Measurements from ENCODE around the gene KLHDC10.

- TF ChIP-seq, protein P1, sequence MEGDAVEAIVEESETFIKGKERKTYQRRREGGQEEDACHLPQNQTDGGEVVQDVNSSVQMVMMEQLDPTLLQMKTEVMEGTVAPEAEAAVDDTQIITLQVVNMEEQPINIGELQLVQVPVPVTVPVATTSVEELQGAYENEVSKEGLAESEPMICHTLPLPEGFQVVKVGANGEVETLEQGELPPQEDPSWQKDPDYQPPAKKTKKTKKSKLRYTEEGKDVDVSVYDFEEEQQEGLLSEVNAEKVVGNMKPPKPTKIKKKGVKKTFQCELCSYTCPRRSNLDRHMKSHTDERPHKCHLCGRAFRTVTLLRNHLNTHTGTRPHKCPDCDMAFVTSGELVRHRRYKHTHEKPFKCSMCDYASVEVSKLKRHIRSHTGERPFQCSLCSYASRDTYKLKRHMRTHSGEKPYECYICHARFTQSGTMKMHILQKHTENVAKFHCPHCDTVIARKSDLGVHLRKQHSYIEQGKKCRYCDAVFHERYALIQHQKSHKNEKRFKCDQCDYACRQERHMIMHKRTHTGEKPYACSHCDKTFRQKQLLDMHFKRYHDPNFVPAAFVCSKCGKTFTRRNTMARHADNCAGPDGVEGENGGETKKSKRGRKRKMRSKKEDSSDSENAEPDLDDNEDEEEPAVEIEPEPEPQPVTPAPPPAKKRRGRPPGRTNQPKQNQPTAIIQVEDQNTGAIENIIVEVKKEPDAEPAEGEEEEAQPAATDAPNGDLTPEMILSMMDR (IDR thresholded peaks at IDR 0.05), result no peak
- no peak for TF ChIP-seq EZH2 (IDR thresholded peaks at IDR 0.05; ENCODE audit: borderline replicate concordance, insufficient read depth, low read depth, low read length, poor library complexity, severe bottlenecking)
Measured at GRCh38 chr7:130133029-130133782, 62.9 kb downstream of the KLHDC10 start.

Measured in B cell (primary cell).